EL (cell line): ENCODE data around the gene C9orf50.

ENCODE experiments used
- DNase-seq: peaks from one replicate; pipeline ENCODE4 v3.0.0-alpha.2; 2016

The C9orf50 gene

GRCh38 chr9:129587487-129588262 lies 33.2 kb downstream of the C9orf50 start:
- no peak for DNase-seq

- no peak for DNase-seq
These were observed 34.2 kb downstream of the C9orf50 start for GRCh38 chr9:129586685-129587084.

- no peak for DNase-seq
These were observed 34.7 kb downstream of the C9orf50 start for GRCh38 chr9:129586245-129586644.

GRCh38 chr9:129585352-129585751 lies 35.5 kb downstream of the C9orf50 start:
- no peak for DNase-seq

GRCh38 chr9:129584136-129584535 lies 36.8 kb downstream of the C9orf50 start:
- peak; percentile 83 for DNase-seq

- DNase-seq, result no peak
These were observed 37.4 kb downstream of the C9orf50 start for GRCh38 chr9:129583308-129584038.

GRCh38 chr9:129582855-129583254 lies 38.0 kb downstream of the C9orf50 start:
- DNase-seq, result no peak

GRCh38 chr9:129581505-129582189 lies 39.3 kb downstream of the C9orf50 start:
- DNase-seq, result no peak

- no peak for DNase-seq
These were observed 40.5 kb downstream of the C9orf50 start for GRCh38 chr9:129580211-129580915.

GRCh38 chr9:129579294-129579693 lies 41.6 kb downstream of the C9orf50 start:
- DNase-seq, result no peak

- DNase-seq, result peak; percentile 89
These were observed 44.1 kb downstream of the C9orf50 start for GRCh38 chr9:129576546-129577543.

- DNase-seq, result peak; percentile 40
These were observed 45.1 kb downstream of the C9orf50 start for GRCh38 chr9:129575818-129576217.

- DNase-seq, result peak; percentile 63
These were observed 45.9 kb downstream of the C9orf50 start for GRCh38 chr9:129574911-129575585.

- no peak for DNase-seq
These were observed 46.9 kb downstream of the C9orf50 start for GRCh38 chr9:129573977-129574376.

- DNase-seq, result no peak
These were observed 48.4 kb downstream of the C9orf50 start for GRCh38 chr9:129572517-129572916.

GRCh38 chr9:129572052-129572425 lies 48.9 kb downstream of the C9orf50 start:
- DNase-seq, result no peak

- DNase-seq, result no peak
These were observed 49.4 kb downstream of the C9orf50 start for GRCh38 chr9:129571298-129572051.

- DNase-seq, result peak; percentile 97
These were observed 50.2 kb downstream of the C9orf50 start for GRCh38 chr9:129570450-129571297.
